Sigmoid colon (tissue), 4 donors: Measurements from ENCODE around the gene KIRREL3.
A peak's percentile ranks its signal among the peaks of the same experiment; 100 is the strongest.

Experiments used
- POLR2A ChIP-seq, 2 donors: fragments of 450-650 bp; IDR thresholded peaks; one replicate each; pipeline ENCODE4 v1.6.1; 2016; ENCODE audit warnings: antibody characterized with exemption in 2 of 2, mild to moderate bottlenecking in 2 of 2, moderate library complexity in 2 of 2
- POLR2AphosphoS5 ChIP-seq, 4 donors: sonication (generic); formaldehyde crosslinking; IDR thresholded peaks; one replicate each; pipeline ENCODE4 v1.6.1; 2017; ENCODE audit warnings: antibody characterized with exemption in 4 of 4

DNA sequence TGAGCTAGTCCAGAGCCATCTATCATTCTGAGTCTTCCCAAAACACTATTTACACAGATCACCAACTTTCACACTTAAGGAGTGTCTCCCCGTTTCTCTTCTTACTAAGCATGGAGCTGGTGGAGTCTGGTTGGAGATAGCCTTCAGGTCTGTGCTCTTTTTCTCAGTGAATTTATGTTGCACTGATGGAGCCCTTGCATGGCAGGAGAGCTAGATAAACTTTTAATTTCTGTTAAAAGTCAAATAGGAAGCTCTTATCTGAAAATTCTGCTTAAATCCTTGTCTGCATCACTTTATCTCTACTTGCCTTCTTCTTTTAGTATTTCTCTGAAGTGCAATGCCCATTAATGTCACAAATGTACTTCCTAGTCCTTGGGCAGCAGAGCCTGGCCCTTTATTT lies 581.7 kb downstream of the KIRREL3 start:
- TF ChIP-seq POLR2A (IDR thresholded peaks at IDR 0.05) (no peak), POLR2AphosphoS5 (IDR thresholded peaks at IDR 0.05) (peak in 2 of 4 donors; percentile 18 to 21)
